Keratinocyte (primary cell): ENCODE measurements around the gene BCAS1. TPM values are rescaled to one million over a fixed set of nuclear protein-coding genes. Genes with fewer than 3 reads are reported as not detected.
A peak's percentile ranks its signal among the peaks of the same experiment; 100 is the strongest.

Source experiments
- DNase-seq: peaks from one replicate; pipeline ENCODE4 v3.0.0-alpha.2; 2011; ENCODE audit warnings: low read depth, missing footprints, low spot score
- FAIRE-seq: peaks from 2 replicates; lab custom pipeline; 2011; peaks lifted over from hg19 to GRCh38; lab: Jason Lieb, UNC
- H2AFZ ChIP-seq: 2 replicates; pipeline ENCODE4 v1.6.0; 2012; ENCODE audit warnings: low read length, control low read depth, inconsistent platforms; ENCODE audit not compliant: control insufficient read depth
- H3K27ac ChIP-seq: 2 replicates; pipeline ENCODE4 v1.5.1; 2011; ENCODE audit warnings: low read length; ENCODE audit not compliant: control insufficient read depth, insufficient read depth
- H3K27me3 ChIP-seq: 3 replicates; pipeline ENCODE4 v1.6.0; 2011; ENCODE audit warnings: low read length; ENCODE audit not compliant: control insufficient read depth, insufficient read depth; ENCODE audit errors: extremely low read depth
- H3K36me3 ChIP-seq, 2 experiments: 2 replicates in 1 of 2; 3 replicates in 1 of 2; pipeline ENCODE4 v1.5.1; 2011; ENCODE audit warnings: low read length in 2 of 2, mild to moderate bottlenecking in 1 of 2; ENCODE audit not compliant: control insufficient read depth in 2 of 2, insufficient read depth in 2 of 2; ENCODE audit errors: extremely low read depth in 1 of 2
- H3K4me1 ChIP-seq: 3 replicates; pipeline ENCODE4 v1.5.1; 2011; ENCODE audit warnings: low read length; ENCODE audit not compliant: control insufficient read depth, insufficient read depth; ENCODE audit errors: extremely low read depth
- H3K4me2 ChIP-seq: 3 replicates; pipeline ENCODE4 v1.6.0; 2011; ENCODE audit warnings: low read depth, low read length; ENCODE audit not compliant: control insufficient read depth, insufficient read depth; ENCODE audit errors: extremely low read depth
- H3K4me3 ChIP-seq, 3 experiments: fragments of 200-600 bp in 1 of 3; sonication (generic) in 1 of 3; 2 replicates in 2 of 3; 3 replicates in 1 of 3; pipeline ENCODE4 v1.5.1; 2011 to 2016; ENCODE audit warnings: low read length in 3 of 3, mild to moderate bottlenecking in 3 of 3, control low read depth in 2 of 3, inconsistent platforms in 1 of 3, low read depth in 1 of 3, mixed read lengths in 1 of 3, mixed run types in 1 of 3, moderate library complexity in 1 of 3; ENCODE audit not compliant: control insufficient read depth in 2 of 3, insufficient read depth in 2 of 3; ENCODE audit errors: extremely low read depth in 1 of 3
- H3K79me2 ChIP-seq: 2 replicates; pipeline ENCODE4 v1.6.0; 2012; ENCODE audit warnings: low read length; ENCODE audit not compliant: control insufficient read depth, insufficient read depth
- H3K9ac ChIP-seq: 3 replicates; pipeline ENCODE4 v1.6.0; 2011; ENCODE audit warnings: low read length; ENCODE audit not compliant: control insufficient read depth, insufficient read depth; ENCODE audit errors: extremely low read depth
- H3K9me1 ChIP-seq: 3 replicates; pipeline ENCODE4 v1.6.0; 2011; ENCODE audit warnings: low read length; ENCODE audit not compliant: control insufficient read depth, insufficient read depth; ENCODE audit errors: extremely low read depth
- H3K9me3 ChIP-seq: 2 replicates; pipeline ENCODE4 v1.5.1; 2012; ENCODE audit warnings: low read depth, low read length; ENCODE audit not compliant: control insufficient read depth
- H4K20me1 ChIP-seq: 3 replicates; pipeline ENCODE4 v1.6.0; 2011; ENCODE audit warnings: low read length; ENCODE audit not compliant: control insufficient read depth, insufficient read depth; ENCODE audit errors: extremely low read depth
- CTCF ChIP-seq, 3 experiments: IDR thresholded peaks in 1 of 3; conservative IDR thresholded peaks in 1 of 3; optimal IDR thresholded peaks in 1 of 3; 2 replicates in 2 of 3; 3 replicates in 1 of 3; pipeline versions ENCODE3 to v1.5.1; 2011; ENCODE audit warnings: low read length in 3 of 3, mild to moderate bottlenecking in 3 of 3, moderate library complexity in 2 of 3, control low read depth in 1 of 3, inconsistent platforms in 1 of 3; ENCODE audit not compliant: insufficient read depth in 2 of 3; ENCODE audit errors: extremely low read depth in 1 of 3
- EZH2 ChIP-seq: IDR thresholded peaks from one replicate; pipeline ENCODE4 v1.6.1; 2012; ENCODE audit warnings: inconsistent platforms, mild to moderate bottlenecking, low read length, moderate library complexity
- dilution Hi-C: fragments of 300-500 bp; cut with MboI; formaldehyde crosslinking; loops from one replicate; pipeline ENCODE4 v1.7.0; 2020; ENCODE audit warnings: low sequenced_read_pairs; ENCODE audit not compliant: extremely low pct_ligation_motif_present
- polyA plus RNA-seq, 5 experiments: library from polyadenylated mRNA; depleted of rRNA in 3 of 5; stranded (reverse) in 3 of 5; stranded (forward) in 1 of 5; unstranded in 1 of 5; fragments of >200 nt; gene quantifications; 1 replicate in 1 of 5; 2 replicates in 3 of 5; 3 replicates in 1 of 5; pipeline versions ENCODE4 v1.2.1 to v1.2.3, GENCODE V29; 2011 to 2012; ENCODE audit warnings: missing spikeins in 2 of 5, low read depth in 1 of 5, low replicate concordance in 1 of 5

The BCAS1 gene
- polyA plus RNA-seq, 1 donor (not counting 4 experiments of a cell fraction or from before 2014, with no cell fraction given), result not detected

- TF ChIP-seq CTCF (optimal IDR thresholded peaks at IDR 0.05 in 1 of 3, IDR thresholded peaks at IDR 0.05 in 1 of 3, conservative IDR thresholded peaks at IDR 0.05 in 1 of 3; ENCODE audit: extremely low read depth in 1 of 3, insufficient read depth in 2 of 3, low read length in 3 of 3) (no peak), EZH2 (no peak)
- H3K4me2 ChIP-seq, result no peak overlapping the region
- DNase-seq (no peak), FAIRE-seq (no peak)
- peaks cover 13% of the 10 kb centered on the region for H3K4me1 ChIP-seq
- H4K20me1 ChIP-seq, result no peaks in the 10 kb centered on the region
- H3K27ac ChIP-seq, result no peak overlapping the region
- H3K9me3 ChIP-seq, result peaks cover 2% of the 10 kb centered on the region
- dilution Hi-C loops, result no loop called here
- no peaks in the 10 kb centered on the region for H3K9me1 ChIP-seq
- H3K79me2 ChIP-seq, result no peaks in the 10 kb centered on the region
- no peak overlapping the region for H2AFZ ChIP-seq
- H3K4me3 ChIP-seq, result no peak overlapping the region
- H3K36me3 ChIP-seq, result no peaks in the 10 kb centered on the region
- H3K9ac ChIP-seq, result no peak overlapping the region
- no peaks in the 10 kb centered on the region for H3K27me3 ChIP-seq
These were observed 44.9 kb upstream of the BCAS1 start for GRCh38 chr20:54115172-54115854.

- FAIRE-seq (no peak), DNase-seq (no peak)
- no peaks in the 10 kb centered on the region for H3K27me3 ChIP-seq
- no peak overlapping the region for H3K27ac ChIP-seq
- no peak overlapping the region for H3K9ac ChIP-seq
- peaks cover 2% of the 10 kb centered on the region for H3K9me3 ChIP-seq
- peak overlapping the region; percentile 40 for H2AFZ ChIP-seq
- H3K79me2 ChIP-seq, result no peaks in the 10 kb centered on the region
- no peaks in the 10 kb centered on the region for H4K20me1 ChIP-seq
- dilution Hi-C loops, result no loop called here
- H3K36me3 ChIP-seq, result no peaks in the 10 kb centered on the region
- H3K4me1 ChIP-seq, result peaks cover 21% of the 10 kb centered on the region
- no peak overlapping the region for H3K4me3 ChIP-seq
- no peaks in the 10 kb centered on the region for H3K9me1 ChIP-seq
- no peak overlapping the region for H3K4me2 ChIP-seq
- TF ChIP-seq CTCF (optimal IDR thresholded peaks at IDR 0.05 in 1 of 3, IDR thresholded peaks at IDR 0.05 in 1 of 3, conservative IDR thresholded peaks at IDR 0.05 in 1 of 3; ENCODE audit: extremely low read depth in 1 of 3, insufficient read depth in 2 of 3, low read length in 3 of 3) (no peak), EZH2 (no peak)
These were observed 43.7 kb upstream of the BCAS1 start for GRCh38 chr20:54114109-54114508.
